Measurements from ENCODE around the gene AGPAT4.

Gene AGPAT4

DNA sequence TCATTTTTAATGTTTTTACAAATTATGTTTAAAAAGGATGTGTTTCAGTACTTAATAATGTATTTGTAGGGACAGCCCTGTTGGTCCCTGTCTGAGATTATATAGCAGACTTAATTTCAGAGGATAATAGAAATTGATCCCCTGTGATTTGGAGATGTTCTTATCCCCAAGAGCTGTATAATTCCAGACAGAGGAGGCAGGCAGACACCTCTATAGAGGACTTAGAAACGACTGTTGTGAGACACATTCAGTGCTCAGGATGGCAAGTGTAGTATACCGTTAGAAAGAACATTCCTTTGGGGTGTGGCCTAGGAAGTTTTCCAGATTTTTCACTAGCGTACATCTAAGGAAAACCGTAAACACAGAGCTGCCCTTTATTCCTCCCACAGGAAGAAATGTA is 164.5 kb downstream of the AGPAT4 start:
- Histone ChIP-seq H3K4me3 (ENCODE audit: low read length in 2 of 2) (no peak overlapping the region), H3K23ac (ENCODE audit: low read depth, low read length, poor library complexity) (no peak overlapping the region), H3K27me3 (ENCODE audit: control insufficient read depth in 3 of 3, insufficient read depth in 3 of 3, low read depth in 1 of 3, low read length in 3 of 3) (no peaks in the 10 kb centered on the region), H3K9me3 (replicated peaks in 1 of 2; ENCODE audit: control insufficient read depth in 2 of 2, insufficient read depth in 1 of 2, low read depth in 1 of 2, low read length in 2 of 2) (peaks cover 0 to 5% of the 10 kb centered on the region in 2 donors), H3K9ac (ENCODE audit: low read depth, low read length, poor library complexity) (no peak overlapping the region), H2BK12ac (ENCODE audit: low read length) (no peak overlapping the region), H3K36me3 (replicated peaks in 1 of 2; ENCODE audit: control insufficient read depth in 2 of 2, insufficient read depth in 2 of 2, low read length in 2 of 2) (peaks cover 49 to 100% of the 10 kb centered on the region in 2 donors), H3K27ac (replicated peaks; ENCODE audit: low read length) (no peak overlapping the region), H4K91ac (ENCODE audit: low read depth, low read length, poor library complexity) (no peak overlapping the region), H3K14ac (ENCODE audit: low read length) (no peak overlapping the region), H4K8ac (ENCODE audit: low read depth, low read length) (no peak overlapping the region), H3K4me2 (ENCODE audit: insufficient read depth, low read length, poor library complexity, severe bottlenecking) (no peak overlapping the region), H2BK5ac (ENCODE audit: low read length) (no peak overlapping the region), H2BK15ac (ENCODE audit: low read length) (no peak overlapping the region), H3K4ac (ENCODE audit: low read length) (no peak overlapping the region), H2AK5ac (ENCODE audit: low read depth, low read length) (no peak overlapping the region), H2AFZ (ENCODE audit: low read length) (no peak overlapping the region), H3K79me1 (ENCODE audit: low read depth, low read length) (peaks cover 4% of the 10 kb centered on the region), H3K4me1 (ENCODE audit: control insufficient read depth in 2 of 2, insufficient read depth in 1 of 2, low read depth in 1 of 2, low read length in 2 of 2) (no peaks in the 10 kb centered on the region), H3K18ac (ENCODE audit: low read length) (no peak overlapping the region), H2BK120ac (ENCODE audit: low read depth, low read length) (no peak overlapping the region)
- no CpG with 5 or more reads among the region's 4 CpGs for WGBS, 2 donors (ENCODE audit: extremely low coverage in 2 of 2, insufficient read length in 2 of 2, insufficient replicate concordance in 1 of 2)
- no peak for DNase-seq (ENCODE audit: low spot score)

DNA sequence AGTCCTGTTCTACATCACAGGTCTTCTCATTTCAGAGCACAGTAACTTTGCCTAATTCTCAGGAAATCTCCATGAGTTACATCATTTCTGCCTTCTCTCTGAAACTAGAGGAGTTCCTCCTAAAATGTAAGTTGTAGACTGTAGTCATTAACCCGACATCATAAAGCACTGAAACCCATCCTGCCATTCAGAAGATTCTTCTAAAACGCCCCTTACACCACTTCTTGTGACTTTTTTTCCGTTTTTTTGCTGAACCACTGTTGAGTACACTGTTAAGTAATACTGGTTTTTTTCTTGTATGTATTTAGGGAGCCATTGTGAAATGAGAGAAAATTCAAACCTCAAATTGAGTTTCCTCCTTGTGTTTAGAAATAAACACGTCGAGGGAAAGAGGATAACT is 164.9 kb downstream of the AGPAT4 start:
- peaks cover 49 to 100% of the 10 kb centered on the region in 2 donors for H3K36me3 ChIP-seq (replicated peaks in 1 of 2; ENCODE audit: control insufficient read depth in 2 of 2, insufficient read depth in 2 of 2, low read length in 2 of 2)
- no CpG with 5 or more reads among the region's 5 CpGs for WGBS, 2 donors (ENCODE audit: extremely low coverage in 2 of 2, insufficient read length in 2 of 2, insufficient replicate concordance in 1 of 2)

DNA sequence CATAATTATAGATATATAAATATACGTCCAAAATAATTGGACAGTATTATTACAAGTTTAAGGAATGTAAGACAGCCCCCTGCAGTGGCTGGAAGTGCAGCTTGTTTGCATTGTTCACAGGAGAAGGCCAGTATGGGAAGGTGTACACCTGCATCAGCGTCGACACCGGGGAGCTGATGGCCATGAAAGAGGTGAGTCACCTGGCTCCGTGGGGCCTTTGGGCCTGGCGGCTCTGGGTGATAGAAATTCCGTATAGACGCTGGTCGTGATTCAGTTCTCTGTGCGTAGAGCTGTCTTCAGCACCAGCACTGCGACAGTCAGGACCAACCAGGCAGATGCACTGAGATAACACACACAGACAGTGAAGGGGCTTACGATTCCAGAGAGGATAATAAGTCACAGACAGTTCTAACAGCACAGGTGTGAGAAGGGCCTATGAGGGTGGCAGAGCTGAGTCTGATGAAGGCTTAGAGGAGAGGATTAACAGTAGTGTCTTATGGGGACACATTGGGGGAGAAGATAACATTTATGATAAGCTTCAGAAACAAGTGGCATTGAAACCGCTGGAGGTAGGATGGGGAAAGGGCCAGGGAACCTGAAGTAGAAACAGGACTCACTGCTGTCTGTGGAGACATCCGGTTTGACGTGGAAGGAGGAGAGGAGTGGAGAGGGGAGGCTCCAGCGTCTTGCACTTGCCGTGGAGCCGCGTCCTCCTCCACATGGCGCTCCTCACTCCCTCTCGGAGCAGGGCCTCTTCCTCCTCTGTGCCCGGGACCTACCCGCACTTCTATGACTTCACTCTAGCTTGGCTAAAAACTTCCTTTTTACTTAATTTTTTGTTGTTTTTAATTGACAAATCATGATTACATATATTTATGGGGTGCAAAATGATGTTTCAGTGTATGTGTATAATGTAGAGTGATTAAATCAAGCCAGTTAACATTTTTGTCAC is 165.8 kb downstream of the AGPAT4 start:
- no peak overlapping the region for H3K4me3 ChIP-seq (ENCODE audit: low read length in 2 of 2)
- no peaks in the 10 kb centered on the region for H3K27me3 ChIP-seq (ENCODE audit: control insufficient read depth in 3 of 3, insufficient read depth in 3 of 3, low read depth in 1 of 3, low read length in 3 of 3)
- no peak overlapping the region for H3K9ac ChIP-seq (ENCODE audit: low read depth, low read length, poor library complexity)
- H3K4ac ChIP-seq (ENCODE audit: low read length), result no peak overlapping the region
- peaks cover 52 to 100% of the 10 kb centered on the region in 2 donors for H3K36me3 ChIP-seq (replicated peaks in 1 of 2; ENCODE audit: control insufficient read depth in 2 of 2, insufficient read depth in 2 of 2, low read length in 2 of 2)
- no peak overlapping the region for H3K18ac ChIP-seq (ENCODE audit: low read length)
- peaks cover 0 to 2% of the 10 kb centered on the region in 2 donors for H3K9me3 ChIP-seq (replicated peaks in 1 of 2; ENCODE audit: control insufficient read depth in 2 of 2, insufficient read depth in 1 of 2, low read depth in 1 of 2, low read length in 2 of 2)
- peaks cover 4% of the 10 kb centered on the region for H3K79me1 ChIP-seq (ENCODE audit: low read depth, low read length)
- no peak overlapping the region for H3K14ac ChIP-seq (ENCODE audit: low read length)
- no peak for DNase-seq (ENCODE audit: low spot score)
- H3K4me1 ChIP-seq (ENCODE audit: control insufficient read depth in 2 of 2, insufficient read depth in 1 of 2, low read depth in 1 of 2, low read length in 2 of 2), result no peaks in the 10 kb centered on the region
- H2AFZ ChIP-seq (ENCODE audit: low read length), result no peak overlapping the region
- H2BK5ac ChIP-seq (ENCODE audit: low read length), result no peak overlapping the region
- no CpG with 5 or more reads among the region's 23 CpGs for WGBS, 2 donors (ENCODE audit: extremely low coverage in 2 of 2, insufficient read length in 2 of 2, insufficient replicate concordance in 1 of 2)
- H2BK120ac ChIP-seq (ENCODE audit: low read depth, low read length), result no peak overlapping the region
- no peak overlapping the region for H3K4me2 ChIP-seq (ENCODE audit: insufficient read depth, low read length, poor library complexity, severe bottlenecking)
- no peak overlapping the region for H3K23ac ChIP-seq (ENCODE audit: low read depth, low read length, poor library complexity)
- H4K91ac ChIP-seq (ENCODE audit: low read depth, low read length, poor library complexity), result no peak overlapping the region
- no peak overlapping the region for H3K27ac ChIP-seq (replicated peaks; ENCODE audit: low read length)
- no peak overlapping the region for H2AK5ac ChIP-seq (ENCODE audit: low read depth, low read length)
- H2BK15ac ChIP-seq (ENCODE audit: low read length), result no peak overlapping the region
- H4K8ac ChIP-seq (ENCODE audit: low read depth, low read length), result no peak overlapping the region
- H2BK12ac ChIP-seq (ENCODE audit: low read length), result no peak overlapping the region

More for the DNA sequence above, 164.9 kb downstream of the AGPAT4 start:
- Histone ChIP-seq H3K18ac (ENCODE audit: low read length) (no peak overlapping the region), H3K4me1 (ENCODE audit: control insufficient read depth in 2 of 2, insufficient read depth in 1 of 2, low read depth in 1 of 2, low read length in 2 of 2) (no peaks in the 10 kb centered on the region), H2AK5ac (ENCODE audit: low read depth, low read length) (no peak overlapping the region), H4K91ac (ENCODE audit: low read depth, low read length, poor library complexity) (no peak overlapping the region), H2BK120ac (ENCODE audit: low read depth, low read length) (no peak overlapping the region), H3K4me3 (ENCODE audit: low read length in 2 of 2) (no peak overlapping the region), H3K14ac (ENCODE audit: low read length) (no peak overlapping the region), H3K27ac (replicated peaks; ENCODE audit: low read length) (no peak overlapping the region), H3K4me2 (ENCODE audit: insufficient read depth, low read length, poor library complexity, severe bottlenecking) (no peak overlapping the region), H3K23ac (ENCODE audit: low read depth, low read length, poor library complexity) (no peak overlapping the region), H2AFZ (ENCODE audit: low read length) (no peak overlapping the region), H3K9ac (ENCODE audit: low read depth, low read length, poor library complexity) (no peak overlapping the region), H3K9me3 (replicated peaks in 1 of 2; ENCODE audit: control insufficient read depth in 2 of 2, insufficient read depth in 1 of 2, low read depth in 1 of 2, low read length in 2 of 2) (peaks cover 0 to 5% of the 10 kb centered on the region in 2 donors), H2BK5ac (ENCODE audit: low read length) (no peak overlapping the region), H3K27me3 (ENCODE audit: control insufficient read depth in 3 of 3, insufficient read depth in 3 of 3, low read depth in 1 of 3, low read length in 3 of 3) (no peaks in the 10 kb centered on the region), H3K79me1 (ENCODE audit: low read depth, low read length) (peaks cover 4% of the 10 kb centered on the region), H2BK12ac (ENCODE audit: low read length) (no peak overlapping the region), H4K8ac (ENCODE audit: low read depth, low read length) (no peak overlapping the region), H3K4ac (ENCODE audit: low read length) (no peak overlapping the region), H2BK15ac (ENCODE audit: low read length) (no peak overlapping the region)
- DNase-seq (ENCODE audit: low spot score), result no peak

DNA sequence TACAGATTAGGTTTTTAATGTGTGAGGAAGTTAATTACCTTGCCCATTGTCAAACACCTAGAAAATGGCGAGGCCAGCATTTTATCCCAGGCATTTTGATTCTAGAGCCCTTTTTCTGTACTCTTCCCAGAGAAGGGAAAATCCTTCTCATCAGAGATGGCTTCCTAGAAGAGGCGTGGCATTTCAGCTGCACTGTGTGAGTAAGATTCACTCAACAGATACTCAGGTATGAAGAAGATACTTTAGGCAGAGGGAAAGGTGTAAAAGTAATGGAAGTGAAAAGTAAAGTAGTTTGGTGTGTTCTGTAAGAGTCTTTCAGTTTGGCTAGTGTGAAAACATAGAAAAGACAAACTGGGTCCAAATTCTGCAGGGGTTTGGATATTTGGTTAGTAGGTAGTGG is 168.5 kb downstream of the AGPAT4 start:
- Histone ChIP-seq H3K4me2 (ENCODE audit: insufficient read depth, low read length, poor library complexity, severe bottlenecking) (no peak overlapping the region), H2BK15ac (ENCODE audit: low read length) (no peak overlapping the region), H3K27ac (replicated peaks; ENCODE audit: low read length) (no peak overlapping the region), H3K9ac (ENCODE audit: low read depth, low read length, poor library complexity) (no peak overlapping the region), H3K23ac (ENCODE audit: low read depth, low read length, poor library complexity) (no peak overlapping the region), H3K36me3 (replicated peaks in 1 of 2; ENCODE audit: control insufficient read depth in 2 of 2, insufficient read depth in 2 of 2, low read length in 2 of 2) (peaks cover 36 to 100% of the 10 kb centered on the region in 2 donors), H4K8ac (ENCODE audit: low read depth, low read length) (no peak overlapping the region), H3K4me3 (ENCODE audit: low read length in 2 of 2) (no peak overlapping the region), H3K79me1 (ENCODE audit: low read depth, low read length) (peaks cover 4% of the 10 kb centered on the region), H3K14ac (ENCODE audit: low read length) (no peak overlapping the region), H2BK5ac (ENCODE audit: low read length) (no peak overlapping the region), H2AFZ (ENCODE audit: low read length) (no peak overlapping the region), H2BK12ac (ENCODE audit: low read length) (no peak overlapping the region), H4K91ac (ENCODE audit: low read depth, low read length, poor library complexity) (no peak overlapping the region), H3K27me3 (ENCODE audit: control insufficient read depth in 3 of 3, insufficient read depth in 3 of 3, low read depth in 1 of 3, low read length in 3 of 3) (no peaks in the 10 kb centered on the region), H2AK5ac (ENCODE audit: low read depth, low read length) (no peak overlapping the region), H3K4ac (ENCODE audit: low read length) (no peak overlapping the region), H2BK120ac (ENCODE audit: low read depth, low read length) (no peak overlapping the region), H3K9me3 (replicated peaks in 1 of 2; ENCODE audit: control insufficient read depth in 2 of 2, insufficient read depth in 1 of 2, low read depth in 1 of 2, low read length in 2 of 2) (peaks cover 0 to 2% of the 10 kb centered on the region in 2 donors), H3K18ac (ENCODE audit: low read length) (no peak overlapping the region), H3K4me1 (ENCODE audit: control insufficient read depth in 2 of 2, insufficient read depth in 1 of 2, low read depth in 1 of 2, low read length in 2 of 2) (no peaks in the 10 kb centered on the region)
- no peak for DNase-seq (ENCODE audit: low spot score)
- no CpG with 5 or more reads among the region's 2 CpGs for WGBS, 2 donors (ENCODE audit: extremely low coverage in 2 of 2, insufficient read length in 2 of 2, insufficient replicate concordance in 1 of 2)

Measured in neuronal stem cell (in vitro differentiated cells).